Prostate gland (tissue), 2 donors: ENCODE results near the gene FBXO10. TPM values are rescaled to one million over a fixed set of nuclear protein-coding genes. Genes with fewer than 3 reads are reported as not detected.

Experiments used
- DNase-seq: peaks from one replicate; pipeline ENCODE4 v3.0.0-alpha.2; 2019; ENCODE audit warnings: low spot score
- H3K27ac ChIP-seq, 2 donors: fragments of 200-600 bp; sonication (generic); 2 replicates each; pipeline ENCODE4 v1.5.1; 2017 to 2019
- H3K27me3 ChIP-seq: fragments of 200-600 bp; sonication (generic); replicated peaks from 2 replicates; pipeline ENCODE4 v1.5.1; 2019; ENCODE audit not compliant: insufficient read depth
- H3K36me3 ChIP-seq, 2 donors: fragments of 200-600 bp; sonication (generic); 1 replicate in 1 of 2; 2 replicates in 1 of 2; pipeline versions ENCODE4 v1.5.1 to v1.8.1; 2017 to 2019
- H3K4me1 ChIP-seq: fragments of 200-600 bp; sonication (generic); replicated peaks from 2 replicates; pipeline ENCODE4 v1.5.1; 2019
- H3K4me3 ChIP-seq, 2 donors: fragments of 200-600 bp; sonication (generic); 2 replicates each; pipeline ENCODE4 v1.5.1; 2017 to 2019
- H3K9me3 ChIP-seq: fragments of 200-600 bp; sonication (generic); 2 replicates; pipeline ENCODE4 v1.5.1; 2017
- POLR2A ChIP-seq: fragments of 450-650 bp; IDR thresholded peaks from one replicate; pipeline ENCODE4 v1.6.1; 2016; ENCODE audit warnings: antibody characterized with exemption, mild to moderate bottlenecking
- POLR2AphosphoS5 ChIP-seq: sonication (generic); formaldehyde crosslinking; IDR thresholded peaks from one replicate; pipeline ENCODE4 v1.6.1; 2017; ENCODE audit warnings: antibody characterized with exemption
- WGBS: methylation state at CpG from one replicate; pipeline ENCODE4 v1.1.5; 2018; 5-methylcytosine and 5-hydroxymethylcytosine counted together
- intact Hi-C: fragments of 100-400 bp; cut with DNase I; formaldehyde crosslinking; loops from one replicate; pipeline ENCODE4 v1.14.2; 2022
- total RNA-seq, 2 donors: library from RNA; depleted of rRNA; stranded (reverse); fragments of >200 nt; gene quantifications; one replicate each; pipeline ENCODE4 v1.1.0, GENCODE V29; 2016
- TF ChIP-seq, protein P1 (sequence below), 4 experiments: fragments of 200-600 bp in 2 of 4; fragments of 450-650 bp in 2 of 4; sonication (generic) in 2 of 4; IDR thresholded peaks; 1 replicate in 3 of 4; 2 replicates in 1 of 4; pipeline ENCODE4 v1.5.1; 2016 to 2019; ENCODE audit warnings: antibody characterized with exemption in 4 of 4, mild to moderate bottlenecking in 2 of 4, moderate library complexity in 2 of 4

The FBXO10 gene, protein sequence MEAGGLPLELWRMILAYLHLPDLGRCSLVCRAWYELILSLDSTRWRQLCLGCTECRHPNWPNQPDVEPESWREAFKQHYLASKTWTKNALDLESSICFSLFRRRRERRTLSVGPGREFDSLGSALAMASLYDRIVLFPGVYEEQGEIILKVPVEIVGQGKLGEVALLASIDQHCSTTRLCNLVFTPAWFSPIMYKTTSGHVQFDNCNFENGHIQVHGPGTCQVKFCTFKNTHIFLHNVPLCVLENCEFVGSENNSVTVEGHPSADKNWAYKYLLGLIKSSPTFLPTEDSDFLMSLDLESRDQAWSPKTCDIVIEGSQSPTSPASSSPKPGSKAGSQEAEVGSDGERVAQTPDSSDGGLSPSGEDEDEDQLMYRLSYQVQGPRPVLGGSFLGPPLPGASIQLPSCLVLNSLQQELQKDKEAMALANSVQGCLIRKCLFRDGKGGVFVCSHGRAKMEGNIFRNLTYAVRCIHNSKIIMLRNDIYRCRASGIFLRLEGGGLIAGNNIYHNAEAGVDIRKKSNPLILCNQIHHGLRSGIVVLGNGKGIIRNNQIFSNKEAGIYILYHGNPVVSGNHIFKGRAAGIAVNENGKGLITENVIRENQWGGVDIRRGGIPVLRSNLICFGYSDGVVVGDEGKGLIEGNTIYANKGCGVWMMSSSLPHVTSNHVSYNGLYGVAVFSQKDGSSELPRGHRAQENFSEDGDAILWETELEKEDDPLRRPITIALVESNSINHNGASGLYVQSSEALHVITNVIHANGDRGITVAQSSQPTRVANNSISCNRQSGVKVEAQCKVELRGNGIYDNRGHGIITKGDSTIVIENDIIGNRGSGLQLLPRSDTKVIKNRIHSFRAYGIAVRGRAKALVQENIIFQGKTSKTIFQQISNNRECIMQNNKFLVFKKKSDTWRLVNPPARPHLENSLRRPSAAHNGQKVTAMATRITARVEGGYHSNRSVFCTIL
- 10 to 100 TPM in 1 of 2 donors, 1 to 10 TPM in 1; 8.5 to 17.6 TPM for total RNA-seq

DNA sequence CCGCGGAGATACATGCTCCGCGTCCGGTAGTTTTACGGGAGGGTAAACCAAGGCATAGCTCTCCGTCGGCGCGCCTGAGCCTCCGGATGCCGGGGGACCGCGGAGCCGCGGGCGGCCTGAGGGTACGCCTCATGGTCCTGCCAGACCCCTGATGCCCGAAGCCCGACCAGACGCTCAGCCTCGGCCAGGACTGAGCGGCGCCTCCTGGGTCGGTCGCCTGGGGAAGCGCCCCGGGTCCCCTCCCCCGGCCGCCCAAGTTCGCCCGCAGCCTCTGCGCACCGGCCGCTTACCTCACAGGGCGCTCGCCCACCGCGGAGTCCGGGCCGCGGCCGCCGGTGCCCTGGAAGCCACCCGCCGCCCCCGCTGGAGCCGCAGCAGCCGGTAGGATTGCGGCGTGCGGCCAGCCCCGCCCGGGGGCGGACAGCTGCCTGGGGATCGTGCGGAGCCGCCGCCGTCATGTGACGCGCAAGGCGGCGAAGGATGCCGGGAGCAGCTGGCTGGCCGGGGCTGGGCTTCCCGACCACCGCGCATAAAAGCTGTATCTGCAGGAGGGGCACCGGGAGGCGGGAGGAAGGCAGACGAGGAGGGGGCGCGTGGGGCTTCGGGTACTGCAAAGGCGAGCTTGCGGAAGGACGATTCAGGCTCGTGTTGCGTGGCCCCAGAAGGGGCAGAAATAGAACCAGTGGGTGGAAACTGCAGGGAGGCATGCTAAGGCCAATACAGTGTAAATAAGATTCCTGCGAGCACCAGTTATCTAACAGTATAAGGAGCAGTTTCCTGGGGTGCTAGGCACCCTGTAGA, at the start of gene FBXO10:
Gene FBXO10 (minus strand): TSS at position 460 of the 801 bp plus-strand sequence. CDS start 34,612 bp downstream, outside the sequence.
- Histone ChIP-seq H3K36me3 (no peaks in the 10 kb centered on the region), H3K9me3 (no peaks in the 10 kb centered on the region), H3K4me1 (no peaks in the 10 kb centered on the region), H3K27ac (peak within 1 kb of the TSS; percentile 73 to 74), H3K27me3 (no peaks in the 10 kb centered on the region), H3K4me3 (peak within 1 kb of the TSS; percentile 72 to 85)
- peak; percentile 25 for TF ChIP-seq POLR2AphosphoS5
- TF ChIP-seq, protein P1, sequence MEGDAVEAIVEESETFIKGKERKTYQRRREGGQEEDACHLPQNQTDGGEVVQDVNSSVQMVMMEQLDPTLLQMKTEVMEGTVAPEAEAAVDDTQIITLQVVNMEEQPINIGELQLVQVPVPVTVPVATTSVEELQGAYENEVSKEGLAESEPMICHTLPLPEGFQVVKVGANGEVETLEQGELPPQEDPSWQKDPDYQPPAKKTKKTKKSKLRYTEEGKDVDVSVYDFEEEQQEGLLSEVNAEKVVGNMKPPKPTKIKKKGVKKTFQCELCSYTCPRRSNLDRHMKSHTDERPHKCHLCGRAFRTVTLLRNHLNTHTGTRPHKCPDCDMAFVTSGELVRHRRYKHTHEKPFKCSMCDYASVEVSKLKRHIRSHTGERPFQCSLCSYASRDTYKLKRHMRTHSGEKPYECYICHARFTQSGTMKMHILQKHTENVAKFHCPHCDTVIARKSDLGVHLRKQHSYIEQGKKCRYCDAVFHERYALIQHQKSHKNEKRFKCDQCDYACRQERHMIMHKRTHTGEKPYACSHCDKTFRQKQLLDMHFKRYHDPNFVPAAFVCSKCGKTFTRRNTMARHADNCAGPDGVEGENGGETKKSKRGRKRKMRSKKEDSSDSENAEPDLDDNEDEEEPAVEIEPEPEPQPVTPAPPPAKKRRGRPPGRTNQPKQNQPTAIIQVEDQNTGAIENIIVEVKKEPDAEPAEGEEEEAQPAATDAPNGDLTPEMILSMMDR (IDR thresholded peaks at IDR 0.05) = peak in 2 of 4 experiments; percentile 6
- peak; percentile 27 for TF ChIP-seq POLR2A
- WGBS = 3% methylated on average over 61 of the region's 81 CpGs
- peak; percentile 49 for DNase-seq
- intact Hi-C loops = loop anchor here (5.0 kb wide), 1 partner anchor 89 kb away; the partner anchor contains the start of gene POLR1E

DNA sequence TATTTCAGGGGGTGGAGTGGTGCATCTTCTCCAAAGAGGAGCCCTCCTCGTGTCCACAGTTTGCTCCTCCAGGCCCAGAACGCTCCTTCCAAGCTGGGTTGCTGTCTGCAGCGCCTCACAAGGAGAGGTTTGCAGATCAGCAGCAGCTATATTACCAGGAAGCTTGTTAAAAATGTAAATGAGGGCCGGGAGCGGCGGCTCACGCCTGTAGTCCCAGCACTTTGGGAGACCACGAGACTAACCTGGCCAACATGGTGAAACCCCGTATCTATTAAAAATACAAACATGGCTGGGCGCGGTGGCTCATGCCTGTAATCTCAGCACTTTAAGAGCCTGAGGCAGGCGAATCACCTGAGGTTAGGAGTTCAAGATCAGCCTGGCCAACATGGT, 49.6 kb upstream of the FBXO10 start:
- H3K36me3 ChIP-seq = no peaks in the 10 kb centered on the region

DNA sequence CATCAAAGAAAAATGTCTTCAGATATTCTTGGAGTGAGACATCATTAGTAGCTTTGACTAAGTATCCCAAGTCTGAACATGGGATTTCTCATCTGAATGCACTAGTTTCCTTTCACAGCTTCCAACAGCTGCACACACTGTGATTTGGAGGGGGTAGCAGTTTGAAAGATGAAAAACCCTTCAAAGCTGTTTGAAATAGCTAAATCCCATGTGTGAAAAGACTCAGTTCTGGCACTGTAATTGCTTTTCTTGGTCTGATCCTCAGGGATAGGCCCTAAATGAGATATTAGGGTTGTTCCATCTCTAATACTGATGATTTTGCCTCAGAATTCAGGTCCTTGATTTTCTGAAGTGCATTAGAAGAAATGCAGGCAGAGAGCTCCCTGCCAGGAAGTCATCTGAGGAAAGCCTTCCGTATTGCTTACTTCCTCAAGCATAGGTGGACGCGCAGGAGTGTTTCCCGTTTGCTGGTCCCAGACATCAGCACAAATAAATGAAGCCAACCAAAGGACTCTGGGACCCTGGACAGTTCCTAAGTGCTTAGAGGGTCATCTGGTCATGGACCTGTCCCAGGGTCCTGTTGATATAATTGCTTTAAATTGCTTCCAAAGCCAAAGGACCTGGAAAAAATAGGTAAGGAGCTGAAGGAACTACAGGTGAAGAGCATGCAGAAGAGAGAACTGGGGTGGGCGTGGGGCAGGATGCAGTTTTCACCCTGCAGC, 49.0 kb upstream of the FBXO10 start:
- no peaks in the 10 kb centered on the region for H3K36me3 ChIP-seq
- intact Hi-C loops = no loop called here
- 83% methylated on average over 5 of the region's 5 CpGs for WGBS
- DNase-seq = no peak
- H3K27ac ChIP-seq = no peak overlapping the region
- TF ChIP-seq, protein P1 (IDR thresholded peaks at IDR 0.05) = no peak
- TF ChIP-seq POLR2AphosphoS5 (no peak), POLR2A (no peak)
- no peaks in the 10 kb centered on the region for H3K27me3 ChIP-seq
- H3K4me1 ChIP-seq = no peaks in the 10 kb centered on the region
- no peak overlapping the region for H3K4me3 ChIP-seq
- no peaks in the 10 kb centered on the region for H3K9me3 ChIP-seq

More for the DNA sequence above, 49.6 kb upstream of the FBXO10 start:
- Histone ChIP-seq H3K27me3 (no peaks in the 10 kb centered on the region), H3K4me3 (no peak overlapping the region), H3K4me1 (no peaks in the 10 kb centered on the region), H3K27ac (no peak overlapping the region), H3K9me3 (no peaks in the 10 kb centered on the region)
- DNase-seq = no peak
- intact Hi-C loops = no loop called here
- WGBS = 80% methylated on average over 12 of the region's 12 CpGs
- no peak for TF ChIP-seq POLR2A

DNA sequence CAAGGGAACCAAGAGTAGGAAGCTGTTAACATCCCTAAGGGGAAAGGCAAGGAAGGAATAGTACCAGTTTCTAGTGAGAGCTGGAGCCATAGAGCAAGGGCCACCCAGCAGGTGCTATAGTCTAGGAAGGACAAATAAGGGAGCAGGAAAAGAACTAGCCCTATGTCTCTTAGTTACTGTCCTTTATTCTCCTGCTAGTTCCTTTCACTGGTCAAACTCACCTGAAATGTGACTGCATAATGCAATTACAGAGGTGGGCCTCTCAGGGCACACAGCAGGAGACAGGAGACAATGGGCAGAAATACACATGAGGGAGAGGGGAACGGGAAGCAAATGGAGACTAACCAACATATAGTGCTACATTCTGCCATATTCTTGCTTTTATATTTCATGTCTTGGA, 47.9 kb upstream of the FBXO10 start:
- Histone ChIP-seq H3K27ac (no peak overlapping the region), H3K27me3 (no peaks in the 10 kb centered on the region), H3K36me3 (no peaks in the 10 kb centered on the region), H3K9me3 (no peaks in the 10 kb centered on the region), H3K4me3 (no peak overlapping the region), H3K4me1 (no peaks in the 10 kb centered on the region)
- intact Hi-C loops = no loop called here
- 62% methylated on average over 1 of the region's 1 CpG for WGBS
- no peak for DNase-seq
- TF ChIP-seq, protein P1 (IDR thresholded peaks at IDR 0.05) = no peak
- TF ChIP-seq POLR2AphosphoS5 (no peak), POLR2A (no peak)
